Measurements from ENCODE around the gene SMIM38.

The SMIM38 gene

DNA sequence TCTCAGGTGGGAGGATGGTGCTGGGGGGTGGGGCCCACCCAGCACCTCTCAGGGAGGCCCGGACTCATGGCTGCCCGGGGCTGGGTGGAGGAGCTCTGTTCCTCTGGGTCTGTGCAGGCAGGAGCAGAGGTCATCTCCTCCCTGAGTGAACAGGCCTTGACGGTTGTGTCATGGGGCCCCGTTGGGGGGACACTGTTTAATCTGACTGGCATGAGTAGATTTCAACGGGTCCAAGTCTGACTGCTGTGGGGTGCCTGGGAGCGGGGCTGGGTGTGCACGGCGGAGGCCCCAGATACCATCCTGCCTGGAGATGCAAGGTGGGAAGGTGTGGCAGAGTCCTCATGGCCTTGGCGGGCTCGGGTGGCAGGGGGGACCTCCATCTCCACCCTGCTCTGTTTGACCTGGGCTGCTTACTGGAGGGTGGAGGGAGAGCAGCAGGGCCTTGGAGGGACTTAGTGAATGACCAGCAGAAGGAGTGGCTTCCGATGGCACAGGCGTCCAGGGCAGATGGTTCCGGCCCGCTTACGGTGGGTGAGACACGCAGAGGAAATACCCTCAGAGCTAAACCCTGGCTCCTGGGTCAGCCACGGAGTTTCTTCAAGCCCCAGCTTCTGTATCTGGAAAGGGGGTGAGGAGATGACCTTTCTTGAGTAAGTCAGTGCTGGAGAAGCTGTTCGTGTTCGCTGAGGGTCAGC lies 48.7 kb downstream of the SMIM38 start:
- in situ Hi-C loops (cut with HindIII; ENCODE audit: low sequenced_read_pairs), result no loop called here
- TF ChIP-seq, protein P1, sequence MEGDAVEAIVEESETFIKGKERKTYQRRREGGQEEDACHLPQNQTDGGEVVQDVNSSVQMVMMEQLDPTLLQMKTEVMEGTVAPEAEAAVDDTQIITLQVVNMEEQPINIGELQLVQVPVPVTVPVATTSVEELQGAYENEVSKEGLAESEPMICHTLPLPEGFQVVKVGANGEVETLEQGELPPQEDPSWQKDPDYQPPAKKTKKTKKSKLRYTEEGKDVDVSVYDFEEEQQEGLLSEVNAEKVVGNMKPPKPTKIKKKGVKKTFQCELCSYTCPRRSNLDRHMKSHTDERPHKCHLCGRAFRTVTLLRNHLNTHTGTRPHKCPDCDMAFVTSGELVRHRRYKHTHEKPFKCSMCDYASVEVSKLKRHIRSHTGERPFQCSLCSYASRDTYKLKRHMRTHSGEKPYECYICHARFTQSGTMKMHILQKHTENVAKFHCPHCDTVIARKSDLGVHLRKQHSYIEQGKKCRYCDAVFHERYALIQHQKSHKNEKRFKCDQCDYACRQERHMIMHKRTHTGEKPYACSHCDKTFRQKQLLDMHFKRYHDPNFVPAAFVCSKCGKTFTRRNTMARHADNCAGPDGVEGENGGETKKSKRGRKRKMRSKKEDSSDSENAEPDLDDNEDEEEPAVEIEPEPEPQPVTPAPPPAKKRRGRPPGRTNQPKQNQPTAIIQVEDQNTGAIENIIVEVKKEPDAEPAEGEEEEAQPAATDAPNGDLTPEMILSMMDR (IDR thresholded peaks at IDR 0.05; ENCODE audit: low read depth, low read length, missing control alignments), result no peak
- H3K4me3 ChIP-seq (ENCODE audit: low read depth, low read length), result no peak overlapping the region
- no peak for DNase-seq (ENCODE audit: low read depth)

DNA sequence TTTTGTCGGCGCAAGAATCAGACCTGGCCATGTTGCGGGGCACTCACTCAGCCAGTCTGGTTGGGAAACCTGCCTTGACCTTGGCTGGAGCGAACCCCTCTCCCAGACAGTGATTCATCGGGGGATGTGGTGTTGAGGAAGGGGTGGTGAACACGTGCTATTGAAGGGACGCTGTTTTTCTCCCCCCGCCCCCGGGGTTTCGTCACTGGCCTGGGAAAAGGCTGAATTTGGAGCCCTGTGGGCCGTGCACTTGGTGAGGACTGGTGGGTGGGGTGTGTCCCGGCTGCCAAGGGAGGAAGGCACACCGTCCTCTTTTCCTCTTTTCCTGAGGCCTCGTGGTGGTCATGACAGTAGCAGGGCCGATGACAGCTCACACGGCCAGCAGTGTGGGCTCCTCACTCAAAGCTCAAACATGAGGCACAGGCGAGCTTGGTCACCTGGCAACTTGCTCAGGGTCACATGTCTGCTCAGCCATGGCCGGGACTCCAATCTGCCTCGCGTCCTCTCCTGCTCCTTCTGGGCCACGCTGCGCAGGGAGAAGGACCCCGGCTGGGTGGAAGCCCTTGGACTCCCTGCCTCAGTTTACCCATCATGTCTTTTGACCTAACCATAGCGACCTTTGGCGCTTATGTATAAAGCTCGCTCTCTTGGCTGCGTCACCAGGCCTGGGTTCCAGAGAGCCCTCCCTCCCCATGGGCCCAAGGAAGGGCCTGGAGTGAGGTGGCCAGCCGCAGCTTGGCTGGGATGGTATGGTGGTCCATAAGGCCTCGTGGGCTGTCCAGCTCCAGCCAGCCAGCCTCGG lies 49.4 kb downstream of the SMIM38 start:
- DNase-seq (ENCODE audit: low read depth), result no peak
- TF ChIP-seq, protein P1 (IDR thresholded peaks at IDR 0.05; ENCODE audit: low read depth, low read length, missing control alignments), result no peak
- no peak overlapping the region for H3K4me3 ChIP-seq (ENCODE audit: low read depth, low read length)
- in situ Hi-C loops (cut with HindIII; ENCODE audit: low sequenced_read_pairs), result no loop called here

Measured in astrocyte of the cerebellum (primary cell).